Endothelial cell of umbilical vein (primary cell): ENCODE data around the gene MEGF11. TPM values are rescaled to one million over a fixed set of nuclear protein-coding genes. Genes with fewer than 3 reads are reported as not detected.

Experiments
- BruUV-seq: library from RNA; stranded (reverse); fragments of 400-500 nt; replicated peaks from 2 replicates; lab custom pipeline; 2021; lab: Mats Ljungman, UMichigan
- CTCF ChIA-PET: fragments of 300-600, 350-600 bp; sonication (Branson Sonifier 250); formaldehyde crosslinking; loops from one replicate; lab custom pipeline; 2021; ENCODE audit warnings: antibody characterized with exemption, inconsistent platforms; lab: Charles Lee
- POLR2A ChIA-PET: fragments of 300-600, 350-600 bp; sonication (Branson Sonifier 250); formaldehyde crosslinking; loops from one replicate; lab custom pipeline; 2021; ENCODE audit warnings: antibody characterized with exemption, inconsistent platforms; lab: Charles Lee
- DNase-seq: peaks from one replicate; pipeline ENCODE4 v3.0.0-alpha.2; 2011; ENCODE audit warnings: low read depth, low spot score
- FAIRE-seq: peaks from 2 replicates; lab custom pipeline; 2011; peaks lifted over from hg19 to GRCh38; lab: Jason Lieb, UNC
- H2AFZ ChIP-seq: 2 replicates; pipeline ENCODE4 v1.6.0; 2012; ENCODE audit warnings: low read depth, low read length, control low read depth, inconsistent platforms
- H3K27ac ChIP-seq: 2 replicates; pipeline ENCODE4 v1.5.1; 2011; ENCODE audit warnings: low read depth, mild to moderate bottlenecking, control low read depth, low read length, moderate library complexity; ENCODE audit not compliant: insufficient read depth
- H3K27me3 ChIP-seq, 2 experiments: 2 replicates each; pipeline versions ENCODE4 v1.6.0 to v1.6.1; 2011; ENCODE audit warnings: low read length in 2 of 2, mixed read lengths in 1 of 2; ENCODE audit not compliant: control insufficient read depth in 2 of 2, insufficient read depth in 2 of 2
- H3K36me3 ChIP-seq, 2 experiments: 2 replicates in 1 of 2; 3 replicates in 1 of 2; pipeline ENCODE4 v1.5.1; 2011; ENCODE audit warnings: low read length in 2 of 2, mild to moderate bottlenecking in 1 of 2, moderate library complexity in 1 of 2; ENCODE audit not compliant: control insufficient read depth in 2 of 2, insufficient read depth in 2 of 2; ENCODE audit errors: extremely low read depth in 1 of 2
- H3K4me1 ChIP-seq: 3 replicates; pipeline ENCODE4 v1.5.1; 2011; ENCODE audit warnings: mild to moderate bottlenecking, low read length; ENCODE audit not compliant: control insufficient read depth, insufficient read depth; ENCODE audit errors: extremely low read depth
- H3K4me2 ChIP-seq: 2 replicates; pipeline ENCODE4 v1.6.1; 2011; ENCODE audit warnings: low read length, control low read depth, mixed read lengths; ENCODE audit not compliant: insufficient read depth
- H3K4me3 ChIP-seq, 3 experiments: fragments of 200-600 bp in 1 of 3; sonication (generic), shearing (Covaris generic) in 1 of 3; replicated peaks in 1 of 3; 2 replicates each; pipeline ENCODE4 v1.5.1; 2011 to 2016; ENCODE audit warnings: control low read depth in 3 of 3, low read length in 3 of 3, mild to moderate bottlenecking in 2 of 3, inconsistent platforms in 1 of 3, low read depth in 1 of 3, moderate library complexity in 1 of 3; ENCODE audit not compliant: insufficient read depth in 1 of 3
- H3K79me2 ChIP-seq: 2 replicates; pipeline ENCODE4 v1.6.0; 2012; ENCODE audit warnings: low read length, inconsistent platforms; ENCODE audit not compliant: control insufficient read depth, insufficient read depth
- H3K9ac ChIP-seq: replicated peaks from 2 replicates; pipeline ENCODE3; 2011; ENCODE audit warnings: low read length, control low read depth; ENCODE audit not compliant: insufficient read depth; ENCODE audit errors: extremely low read depth
- H3K9me1 ChIP-seq: replicated peaks from 3 replicates; pipeline ENCODE4 v1.6.0; 2011; ENCODE audit warnings: mild to moderate bottlenecking, low read length; ENCODE audit not compliant: control insufficient read depth, insufficient read depth; ENCODE audit errors: extremely low read depth
- H3K9me3 ChIP-seq: replicated peaks from 2 replicates; pipeline ENCODE4 v1.5.1; 2012; ENCODE audit warnings: low read length, inconsistent platforms; ENCODE audit not compliant: control insufficient read depth, insufficient read depth
- H4K20me1 ChIP-seq: replicated peaks from 2 replicates; pipeline ENCODE3; 2011; ENCODE audit warnings: mild to moderate bottlenecking, low read length; ENCODE audit not compliant: control insufficient read depth, insufficient read depth; ENCODE audit errors: extremely low read depth
- EZH2 ChIP-seq: IDR thresholded peaks from 2 replicates; pipeline ENCODE4 v1.6.1; 2012; ENCODE audit warnings: borderline replicate concordance, low read depth, mild to moderate bottlenecking, moderate library complexity, low read length, inconsistent platforms; ENCODE audit not compliant: severe bottlenecking
- FOS ChIP-seq: IDR thresholded peaks from 2 replicates; pipeline ENCODE4 v1.6.1; 2011; ENCODE audit warnings: mild to moderate bottlenecking, low read length, moderate library complexity, borderline replicate concordance; ENCODE audit not compliant: insufficient read depth
- GATA2 ChIP-seq: IDR thresholded peaks from 2 replicates; pipeline ENCODE4 v1.7.0; 2011; ENCODE audit warnings: low read depth, mild to moderate bottlenecking, moderate library complexity, mixed read lengths, low read length; ENCODE audit not compliant: insufficient read length, insufficient read depth
- JUN ChIP-seq: IDR thresholded peaks from 2 replicates; pipeline ENCODE4 v1.6.1; 2011; ENCODE audit warnings: borderline replicate concordance, low read depth; ENCODE audit not compliant: insufficient read length, insufficient read depth
- MYC ChIP-seq: IDR thresholded peaks from one replicate; pipeline ENCODE4 v1.6.1; 2011; ENCODE audit warnings: mild to moderate bottlenecking, low read depth, low read length
- POLR2A ChIP-seq: IDR thresholded peaks from 2 replicates; pipeline ENCODE4 v1.6.1; 2012; ENCODE audit warnings: low read depth, mild to moderate bottlenecking, control low read depth, low read length
- POLR2AphosphoS5 ChIP-seq: IDR thresholded peaks from 2 replicates; pipeline ENCODE4 v1.6.1; 2012; ENCODE audit warnings: low read depth, mild to moderate bottlenecking, control low read depth, low read length, moderate library complexity; ENCODE audit not compliant: insufficient read depth
- dilution Hi-C: fragments of 300-500 bp; cut with MboI; formaldehyde crosslinking; loops from one replicate; pipeline ENCODE4 v1.15.0; 2019; ENCODE audit warnings: low sequenced_read_pairs; ENCODE audit not compliant: extremely low pct_ligation_motif_present
- intact Hi-C: fragments of 100-400 bp; cut with micrococcal nuclease; formaldehyde crosslinking; loops from one replicate; pipeline ENCODE4 v1.10.0; 2022
- polyA plus RNA-seq, 4 experiments: library from polyadenylated mRNA; depleted of rRNA in 3 of 4; stranded (reverse) in 3 of 4; unstranded in 1 of 4; fragments of >200 nt; gene quantifications; 2 replicates each; pipeline versions ENCODE4 v1.2.1 to v1.2.3, GENCODE V29; 2011 to 2012; ENCODE audit warnings: missing spikeins in 1 of 4
- total RNA-seq: library from RNA; stranded (reverse); gene quantifications from 2 replicates; pipeline ENCODE4 v1.2.3, GENCODE V29; 2021
- TF ChIP-seq, protein P1 (sequence below), 2 donors: IDR thresholded peaks; 1 replicate in 1 of 2; 2 replicates in 1 of 2; pipeline ENCODE4 v1.5.1; 2011; ENCODE audit warnings: low read length in 2 of 2, mild to moderate bottlenecking in 2 of 2, moderate library complexity in 2 of 2, control low read depth in 1 of 2, inconsistent platforms in 1 of 2, low read depth in 1 of 2; ENCODE audit not compliant: insufficient read depth in 1 of 2; ENCODE audit errors: extremely low read depth in 1 of 2
- TF ChIP-seq, protein P2 (sequence below): IDR thresholded peaks from 2 replicates; pipeline ENCODE4 v1.6.1; 2011; ENCODE audit not compliant: insufficient read depth, insufficient read length

MEGF11 gene
- total and polyA plus RNA-seq, 2 donors (not counting 3 experiments of a cell fraction or from before 2014, with no cell fraction given): not detected

GRCh38 chr15:65904301-65904700 is 349.2 kb downstream of the MEGF11 start:
- intact Hi-C loops (no loop called here), dilution Hi-C loops (no loop called here)
- no peak for TF ChIP-seq GATA2
- TF ChIP-seq, protein P1, sequence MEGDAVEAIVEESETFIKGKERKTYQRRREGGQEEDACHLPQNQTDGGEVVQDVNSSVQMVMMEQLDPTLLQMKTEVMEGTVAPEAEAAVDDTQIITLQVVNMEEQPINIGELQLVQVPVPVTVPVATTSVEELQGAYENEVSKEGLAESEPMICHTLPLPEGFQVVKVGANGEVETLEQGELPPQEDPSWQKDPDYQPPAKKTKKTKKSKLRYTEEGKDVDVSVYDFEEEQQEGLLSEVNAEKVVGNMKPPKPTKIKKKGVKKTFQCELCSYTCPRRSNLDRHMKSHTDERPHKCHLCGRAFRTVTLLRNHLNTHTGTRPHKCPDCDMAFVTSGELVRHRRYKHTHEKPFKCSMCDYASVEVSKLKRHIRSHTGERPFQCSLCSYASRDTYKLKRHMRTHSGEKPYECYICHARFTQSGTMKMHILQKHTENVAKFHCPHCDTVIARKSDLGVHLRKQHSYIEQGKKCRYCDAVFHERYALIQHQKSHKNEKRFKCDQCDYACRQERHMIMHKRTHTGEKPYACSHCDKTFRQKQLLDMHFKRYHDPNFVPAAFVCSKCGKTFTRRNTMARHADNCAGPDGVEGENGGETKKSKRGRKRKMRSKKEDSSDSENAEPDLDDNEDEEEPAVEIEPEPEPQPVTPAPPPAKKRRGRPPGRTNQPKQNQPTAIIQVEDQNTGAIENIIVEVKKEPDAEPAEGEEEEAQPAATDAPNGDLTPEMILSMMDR (IDR thresholded peaks at IDR 0.05; ENCODE audit: extremely low read depth in 1 of 2, insufficient read depth in 1 of 2, low read depth in 1 of 2, low read length in 2 of 2): no peak
- no peak for TF ChIP-seq JUN
- TF ChIP-seq POLR2A: no peak
- TF ChIP-seq, protein P2, sequence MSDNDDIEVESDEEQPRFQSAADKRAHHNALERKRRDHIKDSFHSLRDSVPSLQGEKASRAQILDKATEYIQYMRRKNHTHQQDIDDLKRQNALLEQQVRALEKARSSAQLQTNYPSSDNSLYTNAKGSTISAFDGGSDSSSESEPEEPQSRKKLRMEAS: no peak
- TF ChIP-seq POLR2AphosphoS5: no peak
- no peak for TF ChIP-seq FOS
- no peak for TF ChIP-seq EZH2
- no peak for TF ChIP-seq MYC
- no peak for FAIRE-seq
- no peak overlapping the region for H3K27ac ChIP-seq
- H3K36me3 ChIP-seq: peaks cover 3 to 22% of the 10 kb centered on the region in 2 experiments
- H3K9me1 ChIP-seq: no peaks in the 10 kb centered on the region
- H3K27me3 ChIP-seq: no peaks in the 10 kb centered on the region
- BruUV-seq: no TSS peak
- ChIA-PET POLR2A (no interaction called here), CTCF (interaction anchor here (2.2 kb wide), 1 partner anchor 17 kb away, joined by 6 read pairs; no protein-coding TSS in a partner anchor)
- peaks cover 15% of the 10 kb centered on the region for H3K4me1 ChIP-seq
- H2AFZ ChIP-seq: no peak overlapping the region
- H3K79me2 ChIP-seq: no peaks in the 10 kb centered on the region
- H3K9me3 ChIP-seq: no peaks in the 10 kb centered on the region
- no peak overlapping the region for H3K4me2 ChIP-seq
- H3K9ac ChIP-seq: no peak overlapping the region
- no peak for DNase-seq
- no peaks in the 10 kb centered on the region for H4K20me1 ChIP-seq
- no peak overlapping the region for H3K4me3 ChIP-seq
